Type B pancreatic cell (in vitro differentiated cells): ENCODE results near the gene APLP1. TPM values are rescaled to one million over a fixed set of nuclear protein-coding genes. Genes with fewer than 3 reads are reported as not detected.

Source experiments
- DNase-seq: peaks from one replicate; pipeline ENCODE4 v3.0.0; 2021; ENCODE audit warnings: mixed read lengths; ENCODE audit not compliant: unreplicated experiment; ENCODE audit errors: extremely low spot score
- H3K27ac Mint-ChIP-seq: 2 replicates; pipeline ENCODE4 v1.8.0; 2021; ENCODE audit warnings: mild to moderate bottlenecking, mixed read lengths
- H3K27me3 Mint-ChIP-seq: 2 replicates; pipeline ENCODE4 v1.8.0; 2021; ENCODE audit warnings: mixed read lengths
- H3K36me3 Mint-ChIP-seq: 2 replicates; pipeline ENCODE4 v1.8.0; 2021; ENCODE audit warnings: mixed read lengths
- H3K4me1 Mint-ChIP-seq: one replicate; pipeline ENCODE4 v1.8.0; 2021; ENCODE audit warnings: mixed read lengths; ENCODE audit not compliant: unreplicated experiment
- H3K4me3 Mint-ChIP-seq: 2 replicates; pipeline ENCODE4 v1.8.0; 2021; ENCODE audit warnings: mild to moderate bottlenecking, mixed read lengths
- H3K9me3 Mint-ChIP-seq: 2 replicates; pipeline ENCODE4 v1.8.0; 2021; ENCODE audit warnings: mixed read lengths
- CTCF ChIP-seq: fragments of 200-600 bp; sonication (generic); conservative IDR thresholded peaks from 2 replicates; pipeline ENCODE4 v1.5.0; 2021; ENCODE audit warnings: antibody characterized with exemption, mild to moderate bottlenecking
- total RNA-seq: library from RNA; stranded (reverse); gene quantifications from 2 replicates; pipeline ENCODE4 v1.2.1, GENCODE V29; 2021; ENCODE audit warnings: low replicate concordance

Gene APLP1
- total RNA-seq, 1 donor from 2014 or later: 120 TPM

- Mint-ChIP-seq H3K4me3 (no peak overlapping the region), H3K27me3 (peaks cover 14% of the 10 kb centered on the region), H3K27ac (no peak overlapping the region), H3K9me3 (no peaks in the 10 kb centered on the region), H3K36me3 (peaks cover 4% of the 10 kb centered on the region), H3K4me1 (peaks cover 18% of the 10 kb centered on the region)
- DNase-seq: no peak
- no peak for TF ChIP-seq CTCF
Observed at GRCh38 chr19:35871611-35872010, 3.2 kb downstream of the APLP1 start.

GRCh38 chr19:35872180-35872579 is 3.8 kb downstream of the APLP1 start:
- Mint-ChIP-seq H3K27me3 (peaks cover 12% of the 10 kb centered on the region), H3K9me3 (no peaks in the 10 kb centered on the region), H3K4me3 (no peak overlapping the region), H3K4me1 (peaks cover 18% of the 10 kb centered on the region), H3K36me3 (peaks cover 4% of the 10 kb centered on the region), H3K27ac (no peak overlapping the region)
- no peak for TF ChIP-seq CTCF
- no peak for DNase-seq

GRCh38 chr19:35874392-35874930 is 6.1 kb downstream of the APLP1 start:
- peaks cover 4% of the 10 kb centered on the region for H3K36me3 Mint-ChIP-seq
- H3K27ac Mint-ChIP-seq: no peak overlapping the region
- peaks cover 9% of the 10 kb centered on the region for H3K4me1 Mint-ChIP-seq
- H3K27me3 Mint-ChIP-seq: peaks cover 7% of the 10 kb centered on the region
- no peaks in the 10 kb centered on the region for H3K9me3 Mint-ChIP-seq
- TF ChIP-seq CTCF: no peak
- no peak for DNase-seq
- H3K4me3 Mint-ChIP-seq: no peak overlapping the region

GRCh38 chr19:35879068-35879467 is 10.7 kb downstream of the APLP1 start:
- no peaks in the 10 kb centered on the region for H3K9me3 Mint-ChIP-seq

DNA sequence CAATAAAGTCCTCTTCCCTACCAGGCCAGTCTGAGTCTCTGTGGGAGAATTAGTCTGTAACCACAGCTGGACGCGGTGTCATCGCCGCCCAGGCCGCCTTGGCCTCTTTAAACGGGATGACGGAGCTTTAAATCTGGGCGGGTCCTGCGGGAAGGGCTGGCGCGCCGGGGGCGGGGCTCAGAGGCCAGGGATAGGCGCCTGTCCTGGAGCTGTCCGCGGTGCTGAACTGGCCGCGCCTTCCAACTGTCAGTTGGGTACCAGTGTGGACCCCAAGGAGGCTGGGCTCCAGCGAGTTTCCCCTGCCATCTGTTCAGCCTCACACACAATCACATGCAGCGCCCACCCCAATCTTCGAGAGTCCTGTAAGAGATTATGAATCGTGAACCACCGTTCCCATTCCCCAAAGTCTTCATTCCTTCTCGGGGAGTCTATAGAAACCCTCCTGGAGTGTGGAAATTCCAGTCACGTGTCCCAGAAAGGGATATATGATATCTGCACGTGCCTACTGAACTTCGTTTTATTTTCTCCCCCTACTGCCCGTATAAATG is 11.5 kb downstream of the APLP1 start:
- Mint-ChIP-seq H3K4me3 (no peak overlapping the region), H3K27me3 (peaks cover 6% of the 10 kb centered on the region), H3K27ac (peak overlapping the region; percentile 68), H3K4me1 (peaks cover 7% of the 10 kb centered on the region), H3K9me3 (no peaks in the 10 kb centered on the region), H3K36me3 (peaks cover 4% of the 10 kb centered on the region)
- DNase-seq: peak; percentile 91
- no peak for TF ChIP-seq CTCF

More at GRCh38 chr19:35879068-35879467, 10.7 kb downstream of the APLP1 start:
- Mint-ChIP-seq H3K27me3 (peaks cover 6% of the 10 kb centered on the region), H3K27ac (no peak overlapping the region), H3K36me3 (peaks cover 4% of the 10 kb centered on the region), H3K4me3 (no peak overlapping the region), H3K4me1 (peaks cover 7% of the 10 kb centered on the region)
- no peak for DNase-seq
- TF ChIP-seq CTCF: no peak
